Activated T-helper 1 cell treated with anti-CD3 and anti-CD28 coated beads, Interleukin-2, amount 50 U/mL, for 16 hours (primary cell): ENCODE data around the gene CTRL.
"Not testable (repeated sequence)": the region's sequence is repeated elsewhere in the genome, so short reads cannot be mapped to it uniquely, and the experiment has no call there.

ENCODE experiments used
- DNase-seq, 2 donors: peaks; one replicate each; pipeline ENCODE4 v3.0.0-alpha.2; 2020; ENCODE audit warnings: low read depth in 1 of 2, low spot score in 1 of 2

CTRL gene

GRCh38 chr16:67941469-67942199, 10.0 kb upstream of the CTRL start:
- DNase-seq, result no peak

- no peak for DNase-seq
Measured at GRCh38 chr16:67940446-67941089, 8.9 kb upstream of the CTRL start.

- no peak for DNase-seq
Measured at GRCh38 chr16:67939507-67940445, 8.1 kb upstream of the CTRL start.

- DNase-seq, result not testable (repeated sequence)
Measured at GRCh38 chr16:67937713-67938112, 6.1 kb upstream of the CTRL start.

GRCh38 chr16:67936880-67937605, 5.4 kb upstream of the CTRL start:
- peak in 1 of 2 donors; percentile 57 for DNase-seq

- DNase-seq, result peak in 1 of 2 donors; percentile 50
Measured at GRCh38 chr16:67936124-67936879, 4.6 kb upstream of the CTRL start, which contains the start of gene PSMB10. PSMB10 (minus strand) TSS chr16:67936850; CDS start chr16:67936749, 101 bp downstream.

GRCh38 chr16:67935402-67936123, 3.9 kb upstream of the CTRL start:
- peak; percentile 81 to 92 for DNase-seq

- no peak for DNase-seq
Measured at GRCh38 chr16:67935101-67935401, 3.4 kb upstream of the CTRL start.

- DNase-seq, result no peak
Measured at GRCh38 chr16:67934306-67935100, 2.8 kb upstream of the CTRL start.

GRCh38 chr16:67933805-67934204, 2.1 kb upstream of the CTRL start:
- DNase-seq, result no peak

GRCh38 chr16:67932462-67932840, 789 bp upstream of the CTRL start:
- no peak for DNase-seq

GRCh38 chr16:67930678-67931211, 917 bp downstream of the CTRL start:
- no peak for DNase-seq

GRCh38 chr16:67930191-67930590, 1.5 kb downstream of the CTRL start:
- DNase-seq, result no peak

- DNase-seq, result peak; percentile 55 to 67
Measured at GRCh38 chr16:67928561-67929364, 2.9 kb downstream of the CTRL start.

GRCh38 chr16:67928147-67928546, 3.5 kb downstream of the CTRL start:
- no peak for DNase-seq

GRCh38 chr16:67927131-67927941, 4.3 kb downstream of the CTRL start:
- no peak for DNase-seq

GRCh38 chr16:67926181-67926750, 5.4 kb downstream of the CTRL start:
- no peak for DNase-seq
